Upper lobe of left lung (tissue), 4 donors: ENCODE measurements around the gene TMPRSS11D.

Experiments
- CTCF ChIP-seq, 6 experiments: fragments of 450-650 bp in 4 of 6; fragments of 200-600 bp in 2 of 6; sonication (generic) in 2 of 6; IDR thresholded peaks; one replicate each; pipeline ENCODE4 v1.5.1; 2016 to 2019; ENCODE audit warnings: antibody characterized with exemption in 6 of 6
- EP300 ChIP-seq, 4 donors: sonication (generic); formaldehyde crosslinking; IDR thresholded peaks; one replicate each; pipeline ENCODE4 v1.5.1; 2017; ENCODE audit warnings: antibody characterized with exemption in 4 of 4, control low read depth in 2 of 4
- POLR2A ChIP-seq, 4 donors: fragments of 450-650 bp; IDR thresholded peaks; one replicate each; pipeline ENCODE4 v1.5.1; 2016 to 2017; ENCODE audit warnings: antibody characterized with exemption in 4 of 4, mild to moderate bottlenecking in 2 of 4
- POLR2AphosphoS5 ChIP-seq, 2 donors: sonication (generic); formaldehyde crosslinking; IDR thresholded peaks; one replicate each; pipeline ENCODE4 v1.5.1; 2017; ENCODE audit warnings: antibody characterized with exemption in 2 of 2

- TF ChIP-seq POLR2A (IDR thresholded peaks at IDR 0.05) (no peak), CTCF (IDR thresholded peaks at IDR 0.05) (no peak), POLR2AphosphoS5 (IDR thresholded peaks at IDR 0.05) (no peak), EP300 (IDR thresholded peaks at IDR 0.05) (no peak)
Observed at GRCh38 chr4:67886281-67886680, 2.5 kb upstream of the TMPRSS11D start.
